ENCODE data around the gene ANKRD6.

Gene ANKRD6

DNA sequence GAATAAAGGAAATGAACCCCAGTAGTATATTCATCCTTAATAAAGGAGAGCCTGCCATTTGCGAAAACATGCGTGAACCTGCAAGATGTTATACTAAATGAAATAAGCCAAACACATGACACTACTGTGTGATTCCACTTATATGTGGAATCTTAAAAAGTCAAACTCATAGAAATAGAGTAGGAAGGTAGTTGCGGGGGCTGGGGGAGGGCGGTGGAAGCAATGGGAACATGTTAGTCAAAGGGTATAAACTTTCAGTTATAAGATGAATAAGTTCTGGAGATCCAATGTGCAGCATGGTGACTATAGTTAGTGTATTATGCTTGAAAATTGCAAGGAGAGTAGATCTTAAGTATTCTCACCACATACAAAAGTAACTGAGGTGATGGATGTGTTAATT lies 72.9 kb downstream of the ANKRD6 start:
- H3K4me3 ChIP-seq (ENCODE audit: low read depth, low read length), result no peak overlapping the region
- TF ChIP-seq, protein P1, sequence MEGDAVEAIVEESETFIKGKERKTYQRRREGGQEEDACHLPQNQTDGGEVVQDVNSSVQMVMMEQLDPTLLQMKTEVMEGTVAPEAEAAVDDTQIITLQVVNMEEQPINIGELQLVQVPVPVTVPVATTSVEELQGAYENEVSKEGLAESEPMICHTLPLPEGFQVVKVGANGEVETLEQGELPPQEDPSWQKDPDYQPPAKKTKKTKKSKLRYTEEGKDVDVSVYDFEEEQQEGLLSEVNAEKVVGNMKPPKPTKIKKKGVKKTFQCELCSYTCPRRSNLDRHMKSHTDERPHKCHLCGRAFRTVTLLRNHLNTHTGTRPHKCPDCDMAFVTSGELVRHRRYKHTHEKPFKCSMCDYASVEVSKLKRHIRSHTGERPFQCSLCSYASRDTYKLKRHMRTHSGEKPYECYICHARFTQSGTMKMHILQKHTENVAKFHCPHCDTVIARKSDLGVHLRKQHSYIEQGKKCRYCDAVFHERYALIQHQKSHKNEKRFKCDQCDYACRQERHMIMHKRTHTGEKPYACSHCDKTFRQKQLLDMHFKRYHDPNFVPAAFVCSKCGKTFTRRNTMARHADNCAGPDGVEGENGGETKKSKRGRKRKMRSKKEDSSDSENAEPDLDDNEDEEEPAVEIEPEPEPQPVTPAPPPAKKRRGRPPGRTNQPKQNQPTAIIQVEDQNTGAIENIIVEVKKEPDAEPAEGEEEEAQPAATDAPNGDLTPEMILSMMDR (IDR thresholded peaks at IDR 0.05; ENCODE audit: borderline replicate concordance, insufficient read depth, low read depth, low read length), result no peak

DNA sequence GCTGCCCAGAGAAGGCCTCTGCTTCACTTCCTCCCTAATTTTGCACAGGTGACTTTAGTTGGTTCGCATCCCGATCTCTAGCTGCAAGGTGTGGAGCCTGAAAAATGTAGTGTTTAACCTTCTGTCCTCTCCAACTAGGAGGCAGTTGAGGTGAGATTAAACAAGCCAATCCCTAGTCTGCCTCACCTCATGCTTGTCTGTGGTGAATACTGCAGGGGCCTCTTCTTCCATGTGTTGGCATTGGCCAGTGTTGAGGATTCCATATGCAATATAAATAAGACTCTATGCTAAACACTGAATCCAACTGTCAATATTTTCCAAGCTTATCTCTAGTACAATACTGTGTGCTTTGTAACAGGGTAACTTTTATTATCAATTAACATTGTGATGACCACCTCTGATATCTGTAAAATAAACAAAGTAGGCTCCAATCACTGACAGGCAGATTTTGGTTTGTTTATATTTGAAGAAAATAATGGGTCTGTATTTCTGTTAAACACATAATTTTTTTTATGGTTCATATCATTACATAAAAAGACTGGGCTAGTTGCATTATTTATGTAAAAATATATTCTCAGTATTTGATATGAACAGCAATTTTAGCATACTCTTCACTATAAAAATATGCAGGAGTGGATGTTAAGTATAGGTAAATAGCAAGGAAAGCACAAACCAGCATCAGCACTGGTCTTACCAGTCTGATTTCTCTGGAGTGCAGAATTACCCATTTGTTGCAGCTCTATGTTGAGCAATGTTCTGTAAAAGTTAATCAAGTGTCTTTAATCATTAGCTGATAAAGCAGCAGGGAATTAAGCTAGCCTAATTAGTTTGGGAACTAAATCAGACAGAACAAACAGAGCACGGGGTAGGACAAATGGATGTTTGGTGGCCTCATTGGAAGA lies 74.0 kb downstream of the ANKRD6 start:
- no peak overlapping the region for H3K4me3 ChIP-seq (ENCODE audit: low read depth, low read length)
- TF ChIP-seq, protein P1 (IDR thresholded peaks at IDR 0.05; ENCODE audit: borderline replicate concordance, insufficient read depth, low read depth, low read length), result no peak

- no peak overlapping the region for H3K4me3 ChIP-seq (ENCODE audit: low read depth, low read length)
- TF ChIP-seq, protein P1 (IDR thresholded peaks at IDR 0.05; ENCODE audit: borderline replicate concordance, insufficient read depth, low read depth, low read length), result no peak
Observed at GRCh38 chr6:89508755-89509563, 76.0 kb downstream of the ANKRD6 start.

DNA sequence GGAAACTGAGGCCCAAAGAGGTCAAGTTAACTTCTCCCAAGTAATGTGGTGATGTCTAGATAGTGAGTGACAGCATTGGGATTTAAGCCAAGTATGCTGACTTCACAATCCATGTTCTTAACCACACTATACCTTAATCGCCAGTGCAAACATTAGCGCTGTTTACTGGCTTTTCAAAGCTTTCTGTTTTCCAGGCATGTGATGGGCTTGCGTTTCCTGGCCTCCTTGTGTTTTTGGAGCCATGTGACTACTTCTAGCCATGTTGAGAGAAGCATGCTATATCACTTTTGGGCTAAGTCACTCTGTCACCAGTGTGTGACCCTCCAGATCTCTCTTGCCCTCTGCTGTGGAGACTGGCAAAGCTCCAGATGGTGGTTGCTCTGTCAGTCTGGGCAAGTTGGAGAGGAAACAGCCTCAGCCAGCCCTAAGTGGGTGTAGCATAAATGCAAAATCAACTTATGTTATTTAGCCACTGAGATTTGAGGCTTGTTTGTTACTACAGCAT lies 76.9 kb downstream of the ANKRD6 start:
- H3K4me3 ChIP-seq (ENCODE audit: low read depth, low read length), result no peak overlapping the region
- TF ChIP-seq, protein P1 (IDR thresholded peaks at IDR 0.05; ENCODE audit: borderline replicate concordance, insufficient read depth, low read depth, low read length), result no peak

GRCh38 chr6:89510393-89510792 lies 77.4 kb downstream of the ANKRD6 start:
- TF ChIP-seq, protein P1 (IDR thresholded peaks at IDR 0.05; ENCODE audit: borderline replicate concordance, insufficient read depth, low read depth, low read length), result no peak

DNA sequence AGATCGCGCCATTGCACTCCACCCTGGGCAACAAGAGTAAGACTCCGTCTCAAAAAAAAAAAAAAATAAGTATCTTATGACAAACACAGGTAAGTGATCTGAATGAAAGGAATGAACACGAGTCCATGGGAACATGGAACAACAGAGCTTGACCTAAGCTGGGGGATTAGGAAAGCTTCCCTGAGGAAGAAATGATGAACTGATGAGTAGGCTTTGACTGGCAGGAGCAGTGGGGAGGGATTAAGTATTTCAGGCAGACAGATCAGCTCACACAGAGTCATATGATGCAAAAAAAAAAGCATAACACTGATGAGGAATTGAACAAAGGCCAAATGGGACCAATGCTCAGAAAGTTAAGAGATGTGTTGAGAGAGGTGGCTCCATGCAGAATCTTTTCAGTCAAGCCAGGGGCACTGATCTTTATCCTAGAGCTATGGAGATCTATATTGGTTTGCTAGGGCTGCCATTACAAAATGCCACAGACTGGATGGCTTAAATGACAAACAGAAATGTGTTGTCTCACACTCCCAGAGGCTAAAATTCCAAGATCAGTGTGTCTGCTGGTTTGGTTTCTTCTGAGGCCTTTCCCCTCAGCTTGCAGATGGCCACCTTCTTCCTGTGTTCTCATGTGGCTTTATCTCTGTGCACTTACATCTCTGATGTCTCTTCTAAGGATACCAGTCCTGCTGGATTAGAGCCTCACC lies 85.6 kb downstream of the ANKRD6 start:
- H3K4me3 ChIP-seq (ENCODE audit: low read depth, low read length), result no peak overlapping the region
- TF ChIP-seq, protein P1 (IDR thresholded peaks at IDR 0.05; ENCODE audit: borderline replicate concordance, insufficient read depth, low read depth, low read length), result no peak

More at GRCh38 chr6:89510393-89510792, 77.4 kb downstream of the ANKRD6 start:
- no peak overlapping the region for H3K4me3 ChIP-seq (ENCODE audit: low read depth, low read length)

Data from GM12875 (cell line).